GM12878 (cell line): ENCODE data around the gene GUCA1A. TPM values are rescaled to one million over a fixed set of nuclear protein-coding genes. Genes with fewer than 3 reads are reported as not detected.

Experiments
- BACH1 ChIP-seq: fragments of 450-650 bp; IDR thresholded peaks from 2 replicates; pipeline ENCODE4 v1.6.1; 2017; ENCODE audit warnings: mild to moderate bottlenecking, borderline replicate concordance
- BHLHE40 ChIP-seq, 2 experiments: fragments of 450-650 bp in 1 of 2; IDR thresholded peaks; 2 replicates each; pipeline ENCODE4 v1.6.1; 2011 to 2017; ENCODE audit warnings: low read depth in 2 of 2, borderline replicate concordance in 1 of 2, improper control_type of control experiment in 1 of 2, low read length in 1 of 2, mild to moderate bottlenecking in 1 of 2
- CREB1 ChIP-seq: IDR thresholded peaks from 2 replicates; pipeline ENCODE4 v1.6.1; 2012; ENCODE audit warnings: low read depth, mild to moderate bottlenecking, inconsistent platforms
- EP300 ChIP-seq, 2 experiments: fragments of 150-350 bp in 1 of 2; IDR thresholded peaks; 2 replicates each; pipeline ENCODE4 v1.6.1; 2011 to 2012; ENCODE audit warnings: low read depth in 2 of 2, low read length in 2 of 2, borderline replicate concordance in 1 of 2, improper control_type of control experiment in 1 of 2, inconsistent platforms in 1 of 2; ENCODE audit not compliant: control insufficient read depth in 1 of 2
- ESRRA ChIP-seq: IDR thresholded peaks from 2 replicates; pipeline ENCODE4 v1.6.1; 2012; ENCODE audit warnings: mild to moderate bottlenecking, low read length, improper control_type of control experiment
- HDGF ChIP-seq: fragments of 450-650 bp; IDR thresholded peaks from 2 replicates; pipeline ENCODE4 v1.6.1; 2016; ENCODE audit warnings: antibody characterized with exemption
- MXI1 ChIP-seq: fragments of 150-350 bp; IDR thresholded peaks from 2 replicates; pipeline ENCODE4 v1.6.1; 2011; ENCODE audit warnings: low read depth, mild to moderate bottlenecking, inconsistent platforms, low read length, improper control_type of control experiment
- POLR2AphosphoS5 ChIP-seq: IDR thresholded peaks from 2 replicates; pipeline ENCODE4 v1.6.1; 2011; ENCODE audit warnings: mild to moderate bottlenecking, low read length, inconsistent platforms
- RB1 ChIP-seq: fragments of 450-650 bp; formaldehyde crosslinking; IDR thresholded peaks from 2 replicates; pipeline ENCODE4 v1.6.1; 2017; ENCODE audit warnings: mild to moderate bottlenecking, borderline replicate concordance
- RELA ChIP-seq: fragments of 450-650 bp; IDR thresholded peaks from 2 replicates; pipeline ENCODE4 v1.8.0; 2014; ENCODE audit warnings: borderline replicate concordance; ENCODE audit not compliant: partially characterized antibody
- RELB ChIP-seq: fragments of 450-650 bp; IDR thresholded peaks from 2 replicates; pipeline ENCODE4 v1.6.1; 2017; ENCODE audit warnings: low read depth, mild to moderate bottlenecking, moderate library complexity
- SIX5 ChIP-seq: IDR thresholded peaks from 2 replicates; pipeline ENCODE4 v1.6.1; 2011; ENCODE audit warnings: mild to moderate bottlenecking, low read depth, low read length, moderate library complexity; ENCODE audit not compliant: severe bottlenecking
- SREBF1 ChIP-seq: IDR thresholded peaks from 2 replicates; pipeline ENCODE4 v1.6.1; 2012; ENCODE audit warnings: mild to moderate bottlenecking, low read length
- SREBF2 ChIP-seq: IDR thresholded peaks from 2 replicates; pipeline ENCODE4 v1.6.1; 2012; ENCODE audit warnings: mild to moderate bottlenecking, low read length
- TBL1XR1 ChIP-seq: IDR thresholded peaks from 2 replicates; pipeline ENCODE4 v1.6.1; 2012; ENCODE audit warnings: low read depth, low read length, improper control_type of control experiment
- YY1 ChIP-seq: IDR thresholded peaks from 2 replicates; pipeline ENCODE4 v1.6.1; 2011; ENCODE audit warnings: low read depth, mild to moderate bottlenecking, low read length
- ZBED1 ChIP-seq: IDR thresholded peaks from 2 replicates; pipeline ENCODE4 v1.6.1; 2016; ENCODE audit warnings: borderline replicate concordance
- ZNF622 ChIP-seq: fragments of 450-650 bp; IDR thresholded peaks from 2 replicates; pipeline ENCODE4 v1.6.1; 2017; ENCODE audit warnings: mild to moderate bottlenecking, inconsistent platforms
- polyA plus RNA-seq, 11 experiments: library from polyadenylated mRNA; depleted of rRNA in 4 of 11; unstranded in 6 of 11; stranded (reverse) in 5 of 11; fragments of >200 nt; fragmentation: Nextera tagmentation in 4 of 11; fragmentation: Illumina TruSeq in 1 of 11; extraction: Ambion mirVana in 4 of 11; extraction: Trizol in 1 of 11; gene quantifications; 1 replicate in 1 of 11; 2 replicates in 10 of 11; pipeline versions ENCODE4 v1.2.1 to v1.2.3, GENCODE V29; 2011 to 2016; ENCODE audit warnings: inconsistent platforms in 2 of 11, missing spikeins in 2 of 11, low read depth in 1 of 11
- total RNA-seq, 4 experiments: library from RNA; depleted of rRNA in 3 of 4; stranded (reverse); fragments of >200 nt in 3 of 4; fragmentation: Illumina TruSeq in 1 of 4; extraction: Trizol in 1 of 4; gene quantifications; 2 replicates each; pipeline versions ENCODE4 v1.2.1 to v1.2.3, GENCODE V29; 2013 to 2021
- TF ChIP-seq, protein P1 (sequence below): fragments of 450-650 bp; IDR thresholded peaks from 2 replicates; pipeline ENCODE4 v1.6.1; 2018; ENCODE audit warnings: borderline replicate concordance, mild to moderate bottlenecking; ENCODE audit not compliant: partially characterized antibody
- TF ChIP-seq, protein P2 (sequence below): fragments of 450-650 bp; IDR thresholded peaks from 2 replicates; pipeline ENCODE4 v1.6.1; 2016; ENCODE audit warnings: mild to moderate bottlenecking
- TF ChIP-seq, protein P3 (sequence below): fragments of 450-650 bp; formaldehyde crosslinking; IDR thresholded peaks from 2 replicates; pipeline ENCODE4 v1.4.0; 2022; ENCODE audit warnings: mild to moderate bottlenecking, moderate library complexity

The GUCA1A gene
- total and polyA plus RNA-seq, 10 of the 15 experiments (the other 5 are each of a cell fraction or from before 2014, with no cell fraction given), result not detected

DNA sequence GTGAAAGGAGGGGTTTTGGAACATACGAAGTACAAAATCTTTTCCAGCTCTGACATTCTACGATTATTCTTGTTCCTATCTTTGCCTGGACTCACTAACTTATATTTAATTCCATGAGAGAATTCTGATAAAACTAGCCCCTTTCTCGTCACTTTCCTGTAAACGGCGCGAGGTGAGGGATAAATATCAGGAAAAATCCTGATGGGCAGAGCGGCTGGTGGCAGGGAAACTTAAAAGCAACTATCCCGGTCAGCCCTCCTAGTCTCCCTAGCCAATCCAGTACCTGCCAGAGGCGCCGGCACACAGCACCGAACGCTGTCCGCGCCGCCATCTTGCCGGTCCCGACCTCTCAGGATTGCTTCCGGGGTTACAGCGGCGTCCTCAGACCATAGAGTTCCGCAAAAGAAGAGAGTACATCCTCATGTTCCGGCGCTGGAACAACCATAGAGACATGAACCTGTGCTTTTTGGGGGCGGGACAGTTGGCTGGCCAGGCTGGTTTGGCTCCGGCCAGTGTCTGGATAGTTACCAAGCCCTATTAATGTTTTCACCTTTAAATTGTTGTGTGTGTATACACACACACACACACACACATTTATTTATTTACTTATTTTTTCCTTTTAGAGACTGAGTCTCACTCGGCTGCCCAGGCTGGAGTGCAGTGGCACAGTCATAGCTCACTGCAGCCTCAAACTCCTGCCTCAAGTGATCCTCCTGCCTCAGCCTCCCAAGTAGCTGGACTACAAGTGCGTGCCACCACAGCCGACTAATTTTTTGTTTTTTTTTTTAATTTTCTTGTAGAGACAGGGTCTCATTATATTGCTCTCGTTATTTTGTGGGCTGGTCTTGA lies 44.6 kb downstream of the GUCA1A start, which contains the start of gene MRPS10 (continued):
- TF ChIP-seq, protein P1, sequence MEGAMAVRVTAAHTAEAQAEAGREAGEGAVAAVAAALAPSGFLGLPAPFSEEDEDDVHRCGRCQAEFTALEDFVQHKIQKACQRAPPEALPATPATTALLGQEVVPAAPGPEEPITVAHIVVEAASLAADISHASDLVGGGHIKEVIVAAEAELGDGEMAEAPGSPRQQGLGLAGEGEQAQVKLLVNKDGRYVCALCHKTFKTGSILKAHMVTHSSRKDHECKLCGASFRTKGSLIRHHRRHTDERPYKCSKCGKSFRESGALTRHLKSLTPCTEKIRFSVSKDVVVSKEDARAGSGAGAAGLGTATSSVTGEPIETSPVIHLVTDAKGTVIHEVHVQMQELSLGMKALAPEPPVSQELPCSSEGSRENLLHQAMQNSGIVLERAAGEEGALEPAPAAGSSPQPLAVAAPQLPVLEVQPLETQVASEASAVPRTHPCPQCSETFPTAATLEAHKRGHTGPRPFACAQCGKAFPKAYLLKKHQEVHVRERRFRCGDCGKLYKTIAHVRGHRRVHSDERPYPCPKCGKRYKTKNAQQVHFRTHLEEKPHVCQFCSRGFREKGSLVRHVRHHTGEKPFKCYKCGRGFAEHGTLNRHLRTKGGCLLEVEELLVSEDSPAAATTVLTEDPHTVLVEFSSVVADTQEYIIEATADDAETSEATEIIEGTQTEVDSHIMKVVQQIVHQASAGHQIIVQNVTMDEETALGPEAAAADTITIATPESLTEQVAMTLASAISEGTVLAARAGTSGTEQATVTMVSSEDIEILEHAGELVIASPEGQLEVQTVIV, result no peak
- TF ChIP-seq TBL1XR1 (peak; percentile 87), POLR2AphosphoS5 (peak; percentile 96), HDGF (peak; percentile 55; the same call in 1 of the 2 replicates), ZNF622 (no peak), BACH1 (0 out of 2 replicates have a peak, but pooled peaks have one; percentile 26), MXI1 (peak; percentile 90), RELB (peak; percentile 96), BHLHE40 (IDR thresholded peaks at IDR 0.05; ENCODE audit: borderline replicate concordance in 1 of 2, low read depth in 2 of 2, low read length in 1 of 2) (peak in 1 of 2 experiments; percentile 18; a peak in 1 of 4 replicates), CREB1 (peak; percentile 77), YY1 (peak; percentile 99), SREBF2 (no peak), RELA (peak; percentile 54), RB1 (peak; percentile 69; the same call in 1 of the 2 replicates), SREBF1 (peak; percentile 73; the same call in 1 of the 2 replicates), ESRRA (no peak), ZBED1 (no peak), SIX5 (peak; percentile 62), EP300 (IDR thresholded peaks at IDR 0.05; ENCODE audit: borderline replicate concordance in 1 of 2, control insufficient read depth in 1 of 2, low read depth in 2 of 2, low read length in 2 of 2) (0 out of 4 replicates have a peak, but pooled peaks of 1 of the 2 experiments have one; percentile 14)
- TF ChIP-seq, protein P2, sequence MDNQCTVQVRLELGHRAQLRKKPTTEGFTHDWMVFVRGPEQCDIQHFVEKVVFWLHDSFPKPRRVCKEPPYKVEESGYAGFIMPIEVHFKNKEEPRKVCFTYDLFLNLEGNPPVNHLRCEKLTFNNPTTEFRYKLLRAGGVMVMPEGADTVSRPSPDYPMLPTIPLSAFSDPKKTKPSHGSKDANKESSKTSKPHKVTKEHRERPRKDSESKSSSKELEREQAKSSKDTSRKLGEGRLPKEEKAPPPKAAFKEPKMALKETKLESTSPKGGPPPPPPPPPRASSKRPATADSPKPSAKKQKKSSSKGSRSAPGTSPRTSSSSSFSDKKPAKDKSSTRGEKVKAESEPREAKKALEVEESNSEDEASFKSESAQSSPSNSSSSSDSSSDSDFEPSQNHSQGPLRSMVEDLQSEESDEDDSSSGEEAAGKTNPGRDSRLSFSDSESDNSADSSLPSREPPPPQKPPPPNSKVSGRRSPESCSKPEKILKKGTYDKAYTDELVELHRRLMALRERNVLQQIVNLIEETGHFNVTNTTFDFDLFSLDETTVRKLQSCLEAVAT, result peak; percentile 50; the same call in 1 of the 2 replicates
- TF ChIP-seq, protein P3, sequence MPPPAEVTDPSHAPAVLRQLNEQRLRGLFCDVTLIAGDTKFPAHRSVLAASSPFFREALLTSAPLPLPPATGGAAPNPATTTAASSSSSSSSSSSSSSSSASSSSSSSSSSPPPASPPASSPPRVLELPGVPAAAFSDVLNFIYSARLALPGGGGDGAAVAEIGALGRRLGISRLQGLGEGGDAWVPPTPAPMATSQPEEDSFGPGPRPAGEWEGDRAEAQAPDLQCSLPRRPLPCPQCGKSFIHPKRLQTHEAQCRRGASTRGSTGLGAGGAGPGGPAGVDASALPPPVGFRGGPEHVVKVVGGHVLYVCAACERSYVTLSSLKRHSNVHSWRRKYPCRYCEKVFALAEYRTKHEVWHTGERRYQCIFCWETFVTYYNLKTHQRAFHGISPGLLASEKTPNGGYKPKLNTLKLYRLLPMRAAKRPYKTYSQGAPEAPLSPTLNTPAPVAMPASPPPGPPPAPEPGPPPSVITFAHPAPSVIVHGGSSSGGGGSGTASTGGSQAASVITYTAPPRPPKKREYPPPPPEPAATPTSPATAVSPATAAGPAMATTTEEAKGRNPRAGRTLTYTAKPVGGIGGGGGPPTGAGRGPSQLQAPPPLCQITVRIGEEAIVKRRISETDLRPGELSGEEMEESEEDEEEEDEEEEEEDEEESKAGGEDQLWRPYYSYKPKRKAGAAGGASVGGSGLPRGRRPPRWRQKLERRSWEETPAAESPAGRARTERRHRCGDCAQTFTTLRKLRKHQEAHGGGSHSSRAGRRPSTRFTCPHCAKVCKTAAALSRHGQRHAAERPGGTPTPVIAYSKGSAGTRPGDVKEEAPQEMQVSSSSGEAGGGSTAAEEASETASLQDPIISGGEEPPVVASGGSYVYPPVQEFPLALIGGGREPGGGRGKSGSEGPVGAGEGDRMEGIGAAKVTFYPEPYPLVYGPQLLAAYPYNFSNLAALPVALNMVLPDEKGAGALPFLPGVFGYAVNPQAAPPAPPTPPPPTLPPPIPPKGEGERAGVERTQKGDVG, result no peak
